Measurements from ENCODE around the gene NUTF2. TPM values are rescaled to one million over a fixed set of nuclear protein-coding genes. Genes with fewer than 3 reads are reported as not detected.

The NUTF2 gene
- total and polyA plus RNA-seq, 2 of the 8 experiments (the other 6 are each of a cell fraction or from before 2014, with no cell fraction given), result 219 to 377 TPM

DNA sequence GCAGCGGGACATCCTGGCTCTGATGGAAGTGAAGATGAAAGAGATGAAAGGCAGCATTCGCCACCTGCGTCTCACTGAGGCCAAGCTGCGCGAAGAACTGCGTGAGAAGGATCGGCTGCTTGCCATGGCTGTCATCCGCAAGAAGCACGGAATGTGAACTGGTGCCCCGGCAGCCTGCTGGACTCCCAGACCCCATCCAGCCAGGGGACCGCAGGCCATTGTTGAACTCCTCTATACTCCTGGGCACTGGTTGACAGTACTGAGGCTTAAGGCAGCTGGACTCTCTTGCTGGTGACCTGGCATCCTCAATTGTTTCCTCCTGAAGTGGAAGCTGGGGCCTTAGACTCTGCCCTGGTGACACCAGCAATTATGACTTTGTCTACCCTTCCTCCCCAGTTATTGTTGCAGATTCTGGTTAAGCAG, 3.4 kb upstream of the NUTF2 start:
- H3K27ac ChIP-seq (ENCODE audit: low read depth, low read length), result no peak overlapping the region
- FAIRE-seq, result no peak
- TF ChIP-seq BRCA1 (IDR thresholded peaks at IDR 0.05; ENCODE audit: low read depth, low read length) (no peak), CBX8 (IDR thresholded peaks at IDR 0.05; ENCODE audit: borderline replicate concordance, low read depth, low read length) (no peak), EZH2 (IDR thresholded peaks at IDR 0.05; ENCODE audit: low read depth, low read length, severe bottlenecking) (no peak), RBBP5 (IDR thresholded peaks at IDR 0.05; ENCODE audit: borderline replicate concordance, low read depth, low read length) (no peak), SIN3A (conservative IDR thresholded peaks at IDR 0.05 in 1 of 2, IDR thresholded peaks at IDR 0.05 in 1 of 2; ENCODE audit: low read depth in 1 of 2, low read length in 2 of 2) (no peak), RXRA (IDR thresholded peaks at IDR 0.05; ENCODE audit: insufficient read depth, low read depth, low read length) (no peak), SP2 (IDR thresholded peaks at IDR 0.05; ENCODE audit: low read length) (no peak), SIX5 (IDR thresholded peaks at IDR 0.05; ENCODE audit: low read depth, low read length) (no peak), BCL11A (IDR thresholded peaks at IDR 0.05; ENCODE audit: low read depth in 2 of 2, low read length in 2 of 2) (no peak), KDM4A (IDR thresholded peaks at IDR 0.05; ENCODE audit: low read depth, low read length, severe bottlenecking) (no peak), CTBP2 (IDR thresholded peaks at IDR 0.05; ENCODE audit: borderline replicate concordance, insufficient read depth, insufficient read length, low read length) (no peak)
- TF ChIP-seq, protein P1, sequence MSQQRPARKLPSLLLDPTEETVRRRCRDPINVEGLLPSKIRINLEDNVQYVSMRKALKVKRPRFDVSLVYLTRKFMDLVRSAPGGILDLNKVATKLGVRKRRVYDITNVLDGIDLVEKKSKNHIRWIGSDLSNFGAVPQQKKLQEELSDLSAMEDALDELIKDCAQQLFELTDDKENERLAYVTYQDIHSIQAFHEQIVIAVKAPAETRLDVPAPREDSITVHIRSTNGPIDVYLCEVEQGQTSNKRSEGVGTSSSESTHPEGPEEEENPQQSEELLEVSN (IDR thresholded peaks at IDR 0.05), result no peak

More for the DNA sequence above, 3.4 kb upstream of the NUTF2 start:
- Histone ChIP-seq H3K27me3 (replicated peaks in 1 of 4; ENCODE audit: control insufficient read depth in 3 of 4, extremely low read depth in 1 of 4, insufficient read depth in 3 of 4, low read length in 3 of 4) (no peaks in the 10 kb centered on the region), H4K20me1 (replicated peaks in 1 of 2; ENCODE audit: control insufficient read depth in 1 of 2, insufficient read depth in 2 of 2, low read length in 2 of 2) (peaks cover 16 to 19% of the 10 kb centered on the region in 2 experiments), H3K4me3 (ENCODE audit: extremely low read depth in 1 of 4, insufficient read depth in 2 of 4, low read depth in 3 of 4, low read length in 4 of 4) (peak overlapping the region; percentile 84 to 97 (median 95)), H3K36me3 (ENCODE audit: control insufficient read depth in 2 of 4, insufficient read depth in 4 of 4, low read length in 3 of 4) (no peaks in the 10 kb centered on the region), H2AK5ac (ENCODE audit: low read depth, low read length) (no peak overlapping the region), H2BK12ac (ENCODE audit: low read depth, low read length) (no peak overlapping the region), H2BK5ac (ENCODE audit: low read depth, low read length) (no peak overlapping the region), H3K4me2 (ENCODE audit: insufficient read depth in 1 of 2, low read depth in 2 of 2, low read length in 2 of 2) (peak overlapping the region; percentile 91 to 94), H3K56ac (replicated peaks; ENCODE audit: insufficient read length, low read depth, low read length) (no peak overlapping the region), H3K79me2 (ENCODE audit: control insufficient read depth in 1 of 2, insufficient read depth in 2 of 2, low read length in 2 of 2) (peaks cover 8 to 39% of the 10 kb centered on the region in 2 experiments), H3K23me2 (ENCODE audit: low read depth, low read length) (peaks cover 22% of the 10 kb centered on the region), H3K9ac (replicated peaks in 1 of 4; ENCODE audit: extremely low read depth in 1 of 4, low read depth in 3 of 4, low read length in 3 of 4) (peak overlapping the region in 2 of 4 experiments; percentile 64 to 88; a peak in 3 of 7 replicates), H3K4me1 (replicated peaks in 1 of 4; ENCODE audit: control insufficient read depth in 3 of 4, insufficient read depth in 4 of 4, low read length in 3 of 4) (peaks cover 8 to 32% (median 17%) of the 10 kb centered on the region in 4 experiments), H2BK15ac (ENCODE audit: low read length) (no peak overlapping the region), H4K8ac (ENCODE audit: extremely low read depth, insufficient read depth, low read length) (no peak overlapping the region), H3K18ac (ENCODE audit: extremely low read depth, low read length) (no peak overlapping the region), H4K5ac (ENCODE audit: insufficient read length, low read depth, low read length) (no peak overlapping the region), H3K9me3 (ENCODE audit: insufficient read depth in 2 of 2, low read depth in 1 of 2, low read length in 1 of 2) (no peaks in the 10 kb centered on the region), H3K14ac (ENCODE audit: insufficient read length) (no peak overlapping the region), H3K79me1 (ENCODE audit: low read depth, low read length) (peaks cover 12% of the 10 kb centered on the region), H2BK20ac (ENCODE audit: low read length) (no peak overlapping the region), H2BK120ac (replicated peaks; ENCODE audit: low read depth, low read length) (no peak overlapping the region), H3K23ac (ENCODE audit: insufficient read length) (no peak overlapping the region), H3K4ac (replicated peaks; ENCODE audit: insufficient read length, low read depth, low read length) (no peak overlapping the region), H4K91ac (replicated peaks; ENCODE audit: insufficient read length, low read length) (no peak overlapping the region), H2AFZ (ENCODE audit: low read length) (no peak overlapping the region)
- CTCF ChIA-PET (ENCODE audit: partially characterized antibody), result interaction anchor here (0.5 to 10.2 kb wide), 16 partner anchors 9 to 176 kb away, joined by 3 to 123 read pairs (median 4); partner anchors contain the start of genes C16orf86 and ENKD1
- 40% methylated on average over 11 of the region's 11 CpGs; no CpG with 5 or more reads in 1 of the 2 experiments for WGBS, 2 experiments (ENCODE audit: extremely low coverage in 1 of 2, insufficient coverage in 1 of 2, insufficient read length in 1 of 2, insufficient replicate concordance in 2 of 2, low coverage in 1 of 2, low lambda C conversion rate in 2 of 2, missing lambda C conversion rate in 1 of 2)
- no peak for DNase-seq (ENCODE audit: low read depth in 1 of 2, low spot score in 2 of 2)
- POLR2A ChIA-PET (ENCODE audit: partially characterized antibody), result interaction anchor here (0.7 to 11.7 kb wide), 8 partner anchors 10 to 124 kb away, joined by 3 to 100 read pairs (median 3); partner anchors contain the start of gene GFOD2
